Right renal pelvis (tissue), 4 donors: ENCODE data around the gene MTA2. TPM values are rescaled to one million over a fixed set of nuclear protein-coding genes. Genes with fewer than 3 reads are reported as not detected.
"Not testable (repeated sequence)": the region's sequence is repeated elsewhere in the genome, so short reads cannot be mapped to it uniquely, and the experiment has no call there.

ENCODE experiments used
- DNase-seq, 4 donors: peaks; one replicate each; pipeline ENCODE4 v3.0.0-alpha.2; 2013; ENCODE audit warnings: low read depth in 4 of 4, low spot score in 3 of 4, missing footprints in 1 of 4
- polyA plus RNA-seq, 4 donors: library from polyadenylated mRNA; unstranded; fragments of 120-200 nt; gene quantifications; one replicate each; pipeline ENCODE4 v1.2.1, GENCODE V29; 2013; ENCODE audit not compliant: insufficient read length in 4 of 4

The MTA2 gene
- polyA plus RNA-seq, result 10 to 100 TPM; 90.8 to 99.5 (median 93.4) TPM

GRCh38 chr11:62601372-62602140, at the start of gene MTA2:
Gene MTA2, minus strand, starts transcription at chr11:62601865. Its CDS starts 415 bp downstream, at chr11:62601450.
- DNase-seq, result peak; percentile 96 to 97 (median 96)

GRCh38 chr11:62650283-62650682, 48.6 kb upstream of the MTA2 start:
- not testable (repeated sequence) for DNase-seq

- DNase-seq, result no peak
These were observed 47.8 kb upstream of the MTA2 start for GRCh38 chr11:62649486-62649885.

- no peak for DNase-seq
These were observed 47.3 kb upstream of the MTA2 start for GRCh38 chr11:62648967-62649364.

- no peak for DNase-seq
These were observed 46.7 kb upstream of the MTA2 start for GRCh38 chr11:62648185-62648966.

- DNase-seq, result no peak
These were observed 45.9 kb upstream of the MTA2 start for GRCh38 chr11:62647609-62648005.

GRCh38 chr11:62646825-62647608, 45.4 kb upstream of the MTA2 start:
- no peak for DNase-seq

- peak; percentile 96 to 97 (median 97) for DNase-seq
These were observed 44.5 kb upstream of the MTA2 start, which contains the start of gene GANAB for GRCh38 chr11:62645946-62646824. Gene GANAB, minus strand, starts transcription at chr11:62646613. Its CDS starts 14 bp downstream, at chr11:62646599.

- DNase-seq, result no peak
These were observed 43.9 kb upstream of the MTA2 start for GRCh38 chr11:62645671-62645945.

GRCh38 chr11:62644220-62644619, 42.6 kb upstream of the MTA2 start:
- no peak for DNase-seq

GRCh38 chr11:62632492-62632891, 30.8 kb upstream of the MTA2 start:
- DNase-seq, result no peak

- no peak for DNase-seq
These were observed 26.0 kb upstream of the MTA2 start for GRCh38 chr11:62627713-62628112.

GRCh38 chr11:62622476-62623089, 20.9 kb upstream of the MTA2 start:
- no peak for DNase-seq

GRCh38 chr11:62621567-62622470, 20.2 kb upstream of the MTA2 start, which contains the start of gene B3GAT3:
Gene B3GAT3, minus strand, starts transcription at chr11:62621986. Its CDS starts 39 bp downstream, at chr11:62621947.
- peak; percentile 87 to 94 (median 92) for DNase-seq

GRCh38 chr11:62621027-62621566, 19.4 kb upstream of the MTA2 start:
- DNase-seq, result no peak

- DNase-seq, result not testable (repeated sequence)
These were observed 15.3 kb upstream of the MTA2 start for GRCh38 chr11:62616957-62617356.

- no peak for DNase-seq
These were observed 13.9 kb upstream of the MTA2 start for GRCh38 chr11:62615521-62615920.

- no peak for DNase-seq
These were observed 12.6 kb upstream of the MTA2 start for GRCh38 chr11:62614275-62614674.
